GM21526 (cell line): ENCODE data around the gene ARF1.

Experiments
- ATAC-seq: cut with Tn5 transposase; IDR thresholded peaks from one replicate; pipeline ENCODE4 v1.9.1; 2021; ENCODE audit warnings: moderate library complexity; ENCODE audit not compliant: unreplicated experiment, low FRiP score

Gene ARF1

GRCh38 chr1:228144993-228145343, 62.5 kb downstream of the ARF1 start:
- ATAC-seq, result no peak

DNA sequence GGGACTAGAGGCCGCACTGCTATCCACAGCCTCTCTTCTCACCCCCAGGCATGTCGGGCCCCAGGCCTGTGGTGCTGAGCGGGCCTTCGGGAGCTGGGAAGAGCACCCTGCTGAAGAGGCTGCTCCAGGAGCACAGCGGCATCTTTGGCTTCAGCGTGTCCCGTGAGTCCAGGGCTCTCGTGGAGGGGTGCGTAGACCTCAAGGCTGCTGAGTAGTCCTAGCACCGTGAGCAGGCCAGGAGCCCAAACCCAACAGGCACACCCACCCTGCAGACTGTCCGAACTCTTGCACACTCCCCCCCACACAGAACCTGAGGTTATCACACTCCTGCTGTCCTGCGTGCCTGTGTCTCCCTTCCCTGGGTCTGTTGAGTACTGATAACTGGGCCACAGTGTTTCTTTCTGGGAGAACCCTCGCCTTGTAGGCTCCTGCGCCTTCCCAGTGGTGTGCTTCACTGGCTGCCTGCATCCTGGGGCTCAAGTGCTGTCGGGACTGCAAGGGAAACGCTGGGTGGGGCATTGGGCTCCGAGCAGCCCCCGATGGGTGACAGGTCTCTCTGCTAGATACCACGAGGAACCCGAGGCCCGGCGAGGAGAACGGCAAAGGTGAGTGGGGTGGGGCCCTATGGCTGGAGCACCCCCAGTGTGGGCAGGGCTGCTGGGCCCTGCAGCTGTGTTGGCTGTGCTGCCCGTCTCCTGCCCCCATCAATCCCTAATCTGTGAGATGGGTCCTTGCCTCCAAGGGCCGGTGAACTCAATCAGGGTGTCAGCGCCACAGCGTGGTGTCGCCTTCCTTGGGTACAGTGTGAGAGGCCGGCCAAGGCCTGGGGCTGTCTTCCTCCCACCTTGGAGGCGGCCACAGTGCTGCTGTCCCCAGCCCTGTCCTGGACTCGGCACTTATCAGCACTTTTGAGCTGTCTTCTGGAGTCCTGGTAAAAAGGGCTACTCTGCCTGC, 63.2 kb downstream of the ARF1 start:
- no peak for ATAC-seq

GRCh38 chr1:228146417-228147150, 64.1 kb downstream of the ARF1 start:
- ATAC-seq, result no peak

DNA sequence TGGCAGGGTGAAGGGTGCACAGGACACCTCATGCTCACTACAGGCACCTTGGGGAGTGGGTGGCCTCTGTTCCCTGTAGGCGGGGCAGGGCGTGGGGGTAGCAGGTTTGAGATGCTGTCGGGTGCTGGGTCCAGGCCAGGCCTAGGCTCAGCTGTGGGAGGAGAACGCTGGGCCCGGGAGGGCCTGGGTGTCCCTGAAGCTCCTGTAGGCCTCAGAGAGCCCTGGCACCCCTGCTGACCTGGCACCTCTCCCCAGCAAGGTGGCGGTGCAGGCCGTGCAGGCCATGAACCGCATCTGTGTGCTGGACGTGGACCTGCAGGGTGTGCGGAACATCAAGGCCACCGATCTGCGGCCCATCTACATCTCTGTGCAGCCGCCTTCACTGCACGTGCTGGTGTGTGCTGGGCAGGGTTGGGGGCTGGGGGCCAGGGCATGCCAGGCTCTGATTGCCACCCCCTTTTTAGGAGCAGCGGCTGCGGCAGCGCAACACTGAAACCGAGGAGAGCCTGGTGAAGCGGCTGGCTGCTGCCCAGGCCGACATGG, 64.7 kb downstream of the ARF1 start:
- ATAC-seq, result no peak

DNA sequence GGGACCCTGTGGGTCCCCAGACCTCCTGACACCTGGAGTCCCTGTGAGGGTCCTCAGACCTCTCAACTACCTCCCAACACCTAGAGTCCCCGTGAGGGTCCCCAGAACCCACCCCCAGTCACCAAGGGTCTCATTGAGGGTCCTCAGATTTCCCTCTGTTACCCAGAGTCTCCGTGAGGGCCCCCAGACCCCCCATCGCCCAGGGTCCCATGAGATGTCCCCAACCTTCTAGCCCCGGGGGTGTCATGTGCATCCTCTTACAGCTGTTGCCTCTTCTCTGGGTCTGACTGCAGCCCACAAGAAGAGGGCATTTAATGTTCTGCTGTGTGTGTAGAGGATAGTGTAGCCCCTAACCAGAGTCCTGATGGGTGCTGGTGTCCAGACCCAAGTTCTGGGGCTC, 65.3 kb downstream of the ARF1 start:
- no peak for ATAC-seq

DNA sequence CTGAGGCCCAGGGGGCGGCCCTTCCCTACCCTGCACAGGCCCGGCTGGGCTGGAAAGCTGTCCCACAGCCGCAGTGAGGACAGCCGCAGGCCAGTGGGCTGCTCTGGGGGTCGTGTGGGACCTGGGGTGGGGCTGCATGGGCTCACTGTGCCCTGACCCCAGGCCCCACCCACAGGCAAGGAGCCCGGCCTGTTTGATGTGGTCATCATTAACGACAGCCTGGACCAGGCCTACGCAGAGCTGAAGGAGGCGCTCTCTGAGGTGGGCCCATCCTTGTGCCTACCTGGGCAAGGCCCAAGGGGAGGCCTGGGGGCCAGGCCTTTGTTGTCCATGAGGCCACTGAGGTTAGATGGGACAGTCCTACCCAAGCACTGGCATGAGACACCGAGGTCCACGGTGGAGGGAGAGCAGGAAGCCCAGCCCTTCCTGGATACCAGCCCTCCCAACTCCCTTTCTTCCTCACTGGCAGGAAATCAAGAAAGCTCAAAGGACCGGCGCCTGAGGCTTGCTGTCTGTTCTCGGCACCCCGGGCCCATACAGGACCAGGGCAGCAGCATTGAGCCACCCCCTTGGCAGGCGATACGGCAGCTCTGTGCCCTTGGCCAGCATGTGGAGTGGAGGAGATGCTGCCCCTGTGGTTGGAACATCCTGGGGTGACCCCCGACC, 65.8 kb downstream of the ARF1 start:
- ATAC-seq, result no peak
